WTC11 (cell line): Measurements from ENCODE around the gene FBN2. TPM values are rescaled to one million over a fixed set of nuclear protein-coding genes. Genes with fewer than 3 reads are reported as not detected.

Experiments used
- ATAC-seq: fragments of 200-7000 bp; cut with Tn5 transposase; 2 replicates; pipeline ENCODE4 v1.10.0; 2021; ENCODE audit warnings: mild to moderate bottlenecking, moderate library complexity
- CTCF ChIA-PET: fragments of 300-600 bp; sonication (Branson Sonifier 250); formaldehyde crosslinking; loops from one replicate; lab custom pipeline; 2021; ENCODE audit warnings: antibody characterized with exemption; lab: Charles Lee
- POLR2A ChIA-PET: fragments of 350-600 bp; sonication (Branson Sonifier 250); formaldehyde crosslinking; loops from one replicate; lab custom pipeline; 2021; ENCODE audit warnings: antibody characterized with exemption; lab: Charles Lee
- DNase-seq: peaks from one replicate; pipeline ENCODE4 v3.0.0; 2021; ENCODE audit warnings: low spot score
- H3K27ac Mint-ChIP-seq: 2 replicates; pipeline ENCODE4 v1.8.0; 2021; ENCODE audit warnings: mixed read lengths
- H3K27me3 Mint-ChIP-seq: 2 replicates; pipeline ENCODE4 v1.8.0; 2021; ENCODE audit warnings: low read depth, mild to moderate bottlenecking, moderate library complexity, mixed read lengths
- H3K36me3 Mint-ChIP-seq: 2 replicates; pipeline ENCODE4 v1.8.0; 2021; ENCODE audit warnings: mixed read lengths
- H3K4me1 Mint-ChIP-seq: 2 replicates; pipeline ENCODE4 v1.8.0; 2022; ENCODE audit warnings: mixed read lengths
- H3K4me3 Mint-ChIP-seq: 2 replicates; pipeline ENCODE4 v1.8.0; 2021; ENCODE audit warnings: mild to moderate bottlenecking, moderate library complexity, mixed read lengths
- H3K9me3 Mint-ChIP-seq: 2 replicates; pipeline ENCODE4 v1.8.0; 2021; ENCODE audit warnings: mixed read lengths
- E2F1 ChIP-seq: sonication (generic); formaldehyde crosslinking; IDR thresholded peaks from 2 replicates; pipeline ENCODE4 v1.8.0; 2022; ENCODE audit warnings: mild to moderate bottlenecking, missing genetic modification reagents
- E2F5 ChIP-seq: sonication (generic); formaldehyde crosslinking; IDR thresholded peaks from 2 replicates; pipeline ENCODE4 v1.8.1; 2022; ENCODE audit warnings: mild to moderate bottlenecking, moderate library complexity, missing genetic modification reagents
- ERG ChIP-seq: fragments of 250-450 bp; sonication (Bioruptor Pico); IDR thresholded peaks from 2 replicates; pipeline ENCODE4 v1.8.0; 2021; ENCODE audit warnings: mild to moderate bottlenecking
- MAX ChIP-seq: sonication (generic); formaldehyde crosslinking; IDR thresholded peaks from 2 replicates; pipeline ENCODE4 v1.8.0; 2022; ENCODE audit warnings: mild to moderate bottlenecking, missing genetic modification reagents
- PRDM15 ChIP-seq: sonication (generic); formaldehyde crosslinking; IDR thresholded peaks from 2 replicates; pipeline ENCODE4 v1.8.0; 2022; ENCODE audit warnings: missing genetic modification reagents
- PREB ChIP-seq: sonication (generic); formaldehyde crosslinking; IDR thresholded peaks from 2 replicates; pipeline ENCODE4 v1.8.1; 2022; ENCODE audit warnings: mild to moderate bottlenecking, missing genetic modification reagents, moderate library complexity, borderline replicate concordance
- PRRX2 ChIP-seq: fragments of 250-450 bp; sonication (Bioruptor Pico); IDR thresholded peaks from 2 replicates; pipeline ENCODE4 v1.8.0; 2021; ENCODE audit warnings: mild to moderate bottlenecking
- RELA ChIP-seq: sonication (generic); formaldehyde crosslinking; IDR thresholded peaks from 2 replicates; pipeline ENCODE4 v1.8.1; 2022; ENCODE audit warnings: missing genetic modification reagents, mild to moderate bottlenecking, borderline replicate concordance
- RORB ChIP-seq: fragments of 250-450 bp; sonication (Bioruptor Pico); IDR thresholded peaks from 2 replicates; pipeline ENCODE4 v1.9.0; 2021; ENCODE audit warnings: mild to moderate bottlenecking
- SOX15 ChIP-seq: fragments of 250-450 bp; sonication (Bioruptor Pico); IDR thresholded peaks from 2 replicates; pipeline ENCODE4 v1.9.0; 2021; ENCODE audit warnings: mild to moderate bottlenecking
- STAT6 ChIP-seq: sonication (generic); formaldehyde crosslinking; conservative IDR thresholded peaks from 2 replicates; pipeline ENCODE4 v1.8.1; 2023; ENCODE audit warnings: mild to moderate bottlenecking, low read depth, missing genetic modification reagents, moderate library complexity
- TCF7 ChIP-seq: sonication (generic); formaldehyde crosslinking; IDR thresholded peaks from 2 replicates; pipeline ENCODE4 v1.8.0; 2022; ENCODE audit warnings: mild to moderate bottlenecking, low read depth, missing genetic modification reagents, moderate library complexity
- TEAD1 ChIP-seq: sonication (generic); formaldehyde crosslinking; IDR thresholded peaks from 2 replicates; pipeline ENCODE4 v1.8.0; 2022; ENCODE audit warnings: mild to moderate bottlenecking, missing genetic modification reagents
- ZMAT4 ChIP-seq: fragments of 250-450 bp; sonication (Bioruptor Pico); IDR thresholded peaks from 2 replicates; pipeline ENCODE4 v1.9.0; 2021; ENCODE audit warnings: mild to moderate bottlenecking
- ZNF396 ChIP-seq: fragments of 250-450 bp; sonication (Bioruptor Pico); IDR thresholded peaks from 2 replicates; pipeline ENCODE4 v1.8.0; 2021; ENCODE audit warnings: mild to moderate bottlenecking, moderate library complexity, borderline replicate concordance
- total RNA-seq: library from RNA; stranded (reverse); gene quantifications from 3 replicates; pipeline ENCODE4 v1.2.3, GENCODE V29; 2021

Gene FBN2
- total RNA-seq, 1 experiment from 2014 or later = 56.7 TPM

GRCh38 chr5:128252756-128253155 lies 285.3 kb downstream of the FBN2 start:
- ChIA-PET POLR2A (no interaction called here), CTCF (no interaction called here)
- ATAC-seq (no peak), DNase-seq (no peak)
- Mint-ChIP-seq H3K27me3 (no peaks in the 10 kb centered on the region), H3K27ac (no peak overlapping the region), H3K4me3 (no peak overlapping the region), H3K36me3 (peaks cover 12% of the 10 kb centered on the region), H3K9me3 (peaks cover 39% of the 10 kb centered on the region), H3K4me1 (no peaks in the 10 kb centered on the region)
- TF ChIP-seq TEAD1 (CRISPR knock-in tag) (no peak), E2F5 (CRISPR knock-in tag) (no peak), E2F1 (CRISPR knock-in tag) (no peak), PRDM15 (no peak), PREB (no peak), ZMAT4 (CRISPR knock-in tag) (no peak), SOX15 (CRISPR knock-in tag) (no peak), PRRX2 (no peak), STAT6 (no peak), MAX (CRISPR knock-in tag) (no peak), ZNF396 (CRISPR knock-in tag) (no peak), RELA (CRISPR knock-in tag) (no peak), ERG (CRISPR knock-in tag) (no peak), RORB (CRISPR knock-in tag) (no peak), TCF7 (CRISPR knock-in tag) (no peak)
- TF ChIP-seq, all 79 proteins: peak for 0
